Endothelial cell of hepatic sinusoid (primary cell): ENCODE results near the gene CSF1R.
"Not testable (repeated sequence)": the region's sequence is repeated elsewhere in the genome, so short reads cannot be mapped to it uniquely, and the experiment has no call there.

ENCODE experiments used
- in situ Hi-C: cut with HindIII; loops from 2 replicates; pipeline ENCODE4 v1.10.0; 2017; ENCODE audit warnings: low sequenced_read_pairs

CSF1R gene

DNA sequence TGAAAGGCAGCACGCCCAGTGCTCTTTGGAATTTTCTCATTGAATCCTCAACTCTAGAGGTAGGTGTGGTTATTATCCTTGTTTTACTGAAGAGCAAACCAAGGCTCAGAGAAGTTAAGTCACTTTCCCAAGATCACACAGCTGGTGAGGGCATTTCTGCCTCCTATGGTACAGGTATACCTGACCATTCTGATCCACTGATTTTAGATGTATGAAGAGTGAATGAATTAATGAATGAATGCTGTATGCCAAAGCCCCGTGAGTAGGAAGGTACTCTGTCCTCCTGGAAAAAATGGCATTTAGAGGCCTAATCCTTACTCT is 18.2 kb upstream of the CSF1R start:
- in situ Hi-C loops, result no loop called here

DNA sequence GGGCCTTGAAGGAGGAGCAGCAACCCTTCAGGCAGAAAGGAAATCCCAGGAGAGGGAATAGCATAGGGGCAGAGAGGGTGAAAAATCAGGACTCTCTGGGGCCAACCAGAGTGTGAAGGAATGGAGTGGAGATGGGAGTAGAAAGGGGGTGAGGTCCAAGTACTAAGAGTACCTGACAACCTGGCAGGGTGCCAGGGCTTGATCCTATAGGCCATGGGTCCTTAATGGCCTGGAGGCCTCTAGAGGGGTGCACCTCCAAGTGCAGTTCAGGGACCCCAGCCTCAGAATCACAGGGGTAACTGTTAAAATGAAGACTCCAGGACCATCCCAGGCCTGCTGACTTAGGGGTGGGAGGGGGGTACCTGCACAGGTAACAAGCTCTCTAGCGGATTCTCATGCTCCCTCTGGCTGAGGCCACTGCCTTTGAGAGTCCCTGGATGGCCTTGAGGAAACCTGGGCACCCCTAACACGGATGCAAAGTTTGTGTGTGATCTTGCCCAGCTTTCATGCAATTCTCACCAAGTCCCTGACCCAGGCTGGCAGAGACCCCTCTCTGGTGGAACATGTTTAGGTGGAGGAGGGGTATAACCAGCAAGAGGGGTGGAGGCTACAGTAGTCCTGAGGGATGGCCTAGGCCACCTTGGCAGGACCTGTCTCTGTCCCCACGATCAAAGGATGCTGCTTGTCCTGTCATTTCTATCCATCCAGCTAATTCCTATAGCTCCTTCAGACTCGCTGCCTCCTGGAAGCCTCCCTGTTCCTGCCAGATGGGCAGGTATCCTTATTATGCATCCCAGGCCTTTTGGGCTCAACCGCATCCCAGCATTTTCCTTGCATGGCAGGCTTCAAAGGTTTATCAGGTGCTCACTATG is 17.6 kb upstream of the CSF1R start:
- in situ Hi-C loops, result no loop called here

DNA sequence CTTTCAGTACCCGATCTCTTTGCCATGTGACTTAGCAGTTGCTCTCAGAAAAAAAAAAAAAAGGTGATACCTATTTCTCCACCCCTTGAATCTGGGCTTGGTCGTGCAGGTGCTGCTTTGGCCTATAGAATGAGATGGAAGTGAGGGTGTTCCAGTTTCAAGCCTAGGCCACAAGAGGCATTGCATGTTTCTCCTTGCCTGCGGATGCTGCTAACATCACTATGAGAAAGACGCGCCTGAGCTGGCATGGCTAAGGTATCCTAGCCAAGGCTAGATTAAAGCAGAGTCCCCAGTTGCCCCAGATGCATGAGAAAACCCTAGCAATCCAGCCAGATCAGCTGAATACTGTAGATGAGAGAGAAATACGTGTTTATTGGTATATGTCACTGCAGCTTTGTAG is 14.7 kb upstream of the CSF1R start:
- in situ Hi-C loops, result no loop called here

DNA sequence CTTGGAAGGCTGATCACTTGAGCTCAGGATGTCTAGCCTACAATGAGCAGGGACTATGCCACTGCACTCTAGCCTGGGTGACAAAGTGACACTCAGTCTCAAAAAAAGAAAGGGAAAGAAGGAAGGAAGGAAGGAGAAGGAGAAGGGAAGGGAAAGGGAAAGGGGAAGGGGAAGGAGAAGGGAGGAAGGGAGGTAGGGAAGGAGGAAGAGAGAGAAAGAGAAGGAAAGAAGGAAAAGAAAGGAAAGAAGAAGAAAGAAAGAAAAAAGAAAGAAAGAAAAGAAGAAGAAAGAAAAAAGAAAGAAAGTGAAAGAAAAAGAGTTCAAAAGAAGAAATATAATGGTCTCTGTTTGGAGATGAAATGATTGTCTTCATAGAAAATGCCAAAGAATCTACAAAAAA is 10.8 kb upstream of the CSF1R start:
- in situ Hi-C loops, result no loop called here

DNA sequence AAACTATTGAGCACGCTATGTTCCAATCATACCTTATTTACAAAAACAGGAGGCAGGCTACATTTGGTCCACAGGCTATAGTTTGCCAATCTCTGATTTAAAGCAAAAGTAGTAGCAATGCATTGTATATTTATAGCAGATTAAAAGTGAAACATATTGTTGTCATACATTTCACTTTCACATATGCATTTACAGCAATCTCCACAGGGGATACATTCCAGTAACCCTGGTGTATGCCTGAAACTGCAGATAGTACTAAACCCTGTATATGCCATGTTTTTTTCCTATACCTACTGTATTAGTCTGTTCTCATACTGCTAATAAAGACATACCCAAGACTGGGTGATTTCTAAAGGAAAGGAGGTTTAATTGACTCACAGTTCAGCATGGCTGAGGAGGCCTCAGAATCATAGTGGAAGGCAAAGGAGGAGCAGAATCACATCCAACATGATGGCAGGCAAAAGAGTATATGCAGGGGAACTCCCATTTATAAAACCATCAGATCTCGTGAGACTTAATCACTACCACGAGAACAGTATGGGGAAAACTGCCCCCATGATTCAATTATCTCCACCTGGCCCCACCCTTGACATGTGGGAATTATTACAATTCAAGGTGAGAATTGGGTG is 5.9 kb upstream of the CSF1R start:
- in situ Hi-C loops, result no loop called here

DNA sequence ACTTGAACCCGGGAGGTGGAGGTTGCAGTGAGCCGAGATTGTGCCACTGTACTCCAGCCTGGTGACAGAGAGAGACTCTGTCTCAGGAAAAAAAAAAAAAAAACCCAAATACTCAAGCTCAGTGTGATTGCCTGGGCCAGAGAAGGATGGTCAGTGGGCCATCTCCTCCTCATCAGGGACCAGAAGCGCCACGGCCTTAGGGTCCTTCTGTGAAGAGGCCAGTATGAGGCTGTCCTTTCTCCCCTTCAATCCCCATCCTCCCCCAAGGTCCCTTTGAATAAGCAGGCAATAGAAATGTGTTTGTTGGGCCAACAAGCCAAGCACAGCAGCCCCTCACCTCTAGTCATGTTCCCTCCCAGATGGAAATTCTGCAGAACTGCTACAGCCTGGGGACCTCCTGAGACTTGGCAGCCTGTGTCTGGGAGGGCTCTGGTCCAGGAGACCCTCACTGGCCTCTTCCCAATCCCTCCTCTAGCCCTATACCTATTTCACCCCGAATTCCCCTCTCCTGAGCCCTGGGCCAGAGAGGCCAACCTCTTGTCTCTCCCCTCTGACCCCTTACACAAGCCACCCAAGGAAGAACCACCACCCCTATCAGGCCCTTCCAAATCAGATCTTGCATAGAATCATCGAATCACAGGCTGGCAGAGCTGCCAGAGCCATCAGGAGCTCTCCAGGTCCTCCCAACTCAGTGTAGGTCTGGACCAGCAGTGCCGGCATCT is 1.0 kb downstream of the CSF1R start:
- in situ Hi-C loops, result no loop called here

DNA sequence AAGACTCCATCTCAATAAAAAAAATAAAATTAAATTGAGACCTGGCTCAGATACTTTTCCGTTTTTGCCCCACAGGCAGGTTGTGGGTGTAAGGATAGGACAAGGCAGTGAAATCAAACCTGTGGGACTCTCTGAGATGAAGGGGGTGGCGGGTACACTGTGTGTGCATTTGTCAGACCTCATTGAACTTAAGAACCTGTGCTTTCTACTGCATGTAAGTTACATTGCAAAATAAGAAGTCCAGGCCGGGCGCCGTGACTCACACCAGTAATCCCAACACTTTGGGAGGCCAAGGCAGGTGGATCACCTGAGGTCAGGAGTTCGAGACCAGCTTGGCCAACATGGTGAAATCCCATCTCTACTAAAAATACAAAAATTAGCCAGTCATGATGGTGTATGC is 1.6 kb downstream of the CSF1R start:
- in situ Hi-C loops, result not testable (repeated sequence)

DNA sequence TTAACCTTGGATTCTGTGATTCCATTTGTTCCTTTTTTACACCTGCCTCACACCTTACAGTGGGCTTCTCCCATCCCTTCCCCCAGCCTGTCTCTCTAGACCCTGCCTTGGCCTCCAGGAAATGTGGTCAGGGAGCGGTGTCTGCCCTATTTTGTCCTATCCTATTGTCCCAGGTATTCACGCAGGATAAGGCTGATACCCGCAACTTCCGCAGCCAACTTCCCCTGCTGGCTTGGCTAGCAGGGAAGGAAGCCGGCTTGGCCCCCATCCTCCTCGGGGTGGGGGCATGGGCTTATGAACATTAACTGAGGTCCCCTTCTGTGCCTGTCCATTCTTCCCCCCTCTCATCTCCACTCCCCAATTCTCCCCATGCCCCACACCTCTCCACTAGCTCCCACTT is 3.5 kb downstream of the CSF1R start:
- in situ Hi-C loops, result no loop called here

DNA sequence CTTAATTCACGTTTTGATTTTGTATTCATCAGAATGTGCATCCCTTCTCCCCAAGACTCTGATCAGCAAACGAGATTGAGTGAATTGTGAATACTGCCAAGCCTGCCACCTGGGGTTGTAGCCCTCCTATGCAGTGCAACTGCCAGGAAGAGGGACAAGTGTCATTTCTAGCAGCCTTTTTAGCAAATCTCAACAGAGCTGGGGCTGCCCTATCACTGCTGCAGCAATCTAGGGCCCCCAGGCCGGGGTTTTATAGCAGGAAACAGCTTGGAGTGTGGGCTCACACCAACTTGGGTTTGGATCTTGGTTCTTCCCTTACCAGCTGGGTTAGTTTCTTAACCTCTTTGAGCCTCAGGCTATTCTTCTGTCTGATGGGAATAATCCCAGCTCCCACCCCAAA is 4.0 kb downstream of the CSF1R start:
- in situ Hi-C loops, result no loop called here

DNA sequence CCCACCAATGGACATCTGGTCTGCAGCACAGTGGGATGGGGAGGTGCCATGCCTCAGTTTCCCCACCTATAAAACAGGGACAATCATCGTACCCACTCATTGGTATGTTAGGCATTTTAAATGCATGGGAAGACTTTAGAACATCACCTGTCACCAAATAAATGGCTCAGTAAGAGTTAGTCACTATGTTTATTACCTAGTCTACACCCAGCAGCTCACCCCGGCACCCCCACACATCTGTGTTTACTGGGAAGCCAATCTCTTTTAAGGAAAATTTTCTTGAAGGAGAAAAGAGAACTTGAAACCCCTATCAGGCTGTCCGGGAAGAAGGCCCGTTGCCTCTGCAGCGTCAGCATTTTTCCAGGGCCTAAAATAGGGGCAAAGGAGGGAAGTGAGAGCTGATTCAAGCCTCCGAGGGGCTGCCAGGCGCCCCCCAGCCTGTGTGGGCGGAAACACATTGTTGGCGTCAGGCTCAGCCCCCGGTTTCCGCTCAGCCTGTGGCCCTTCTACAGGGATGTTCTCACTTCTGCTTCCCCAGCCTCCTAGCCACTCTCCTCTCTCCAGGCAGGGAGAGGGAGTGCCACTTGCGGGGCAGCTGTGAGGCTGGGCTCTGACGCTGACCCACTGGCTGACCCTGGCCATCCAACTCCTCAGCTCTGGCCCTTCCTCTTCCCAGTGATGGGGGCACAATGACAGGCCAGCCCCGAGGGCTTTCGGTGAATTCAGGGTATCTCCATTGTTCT is 4.6 kb downstream of the CSF1R start:
- in situ Hi-C loops, result no loop called here

DNA sequence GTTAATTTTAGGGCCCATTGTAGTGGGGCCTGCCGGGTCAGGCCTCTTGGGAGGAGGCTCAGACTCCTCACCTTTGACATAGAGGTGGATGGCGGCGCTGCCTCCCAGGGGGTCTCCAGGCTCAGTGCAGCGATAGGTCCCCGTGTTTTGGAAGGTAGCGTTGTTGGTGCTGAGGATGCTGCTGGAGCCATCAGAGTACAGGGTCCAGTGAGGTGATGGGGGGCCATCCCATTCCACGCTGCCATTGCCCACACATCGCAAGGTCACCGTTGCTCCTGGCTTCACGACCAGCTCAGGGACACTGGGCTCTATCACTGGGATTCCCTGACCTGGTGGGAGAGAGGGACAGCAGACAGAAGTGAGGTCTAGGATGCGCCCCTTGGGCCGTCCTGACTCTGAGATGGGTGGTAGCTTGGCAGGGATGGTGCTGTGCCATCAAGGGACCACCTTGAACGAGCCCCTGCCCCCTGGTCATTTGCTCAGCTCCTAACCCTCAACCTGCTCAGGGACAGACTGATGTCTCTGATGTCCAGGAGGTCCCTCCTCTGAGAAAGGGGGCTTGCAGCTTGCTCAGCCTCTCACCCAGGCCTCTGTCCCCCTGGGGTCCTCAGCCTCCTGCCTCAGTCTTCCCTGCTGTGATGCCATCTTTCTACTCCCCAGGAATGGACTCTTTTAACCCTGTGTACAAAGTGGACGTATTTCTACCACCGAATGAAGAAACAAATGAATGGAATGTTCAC is 5.5 kb downstream of the CSF1R start:
- in situ Hi-C loops, result no loop called here

DNA sequence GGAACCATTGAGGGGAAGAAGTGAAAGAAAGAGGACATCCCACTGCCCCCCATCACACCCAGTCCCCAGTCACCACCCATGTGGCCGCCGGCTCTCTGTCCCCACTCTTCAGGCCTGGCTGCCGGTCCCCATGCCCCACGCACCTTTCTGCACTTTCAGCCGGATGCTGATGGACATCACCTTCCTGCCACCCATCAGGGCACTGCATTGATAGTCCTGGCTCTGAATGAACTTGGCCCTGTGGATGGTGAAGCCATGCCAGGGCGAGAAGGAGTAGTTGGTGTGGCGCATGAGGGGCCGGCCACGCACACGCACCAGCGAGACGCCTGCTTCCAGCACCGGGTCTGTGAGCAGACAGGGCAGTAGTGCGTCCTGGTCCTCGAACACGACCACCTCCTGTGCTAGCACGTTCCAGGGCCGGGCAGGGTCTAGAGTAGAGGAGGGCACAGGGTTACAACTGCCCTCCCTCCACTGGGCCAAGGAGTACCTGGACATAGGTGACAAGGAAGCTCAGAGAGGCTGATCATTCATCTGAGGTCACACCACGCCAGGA is 6.4 kb downstream of the CSF1R start:
- in situ Hi-C loops, result no loop called here

DNA sequence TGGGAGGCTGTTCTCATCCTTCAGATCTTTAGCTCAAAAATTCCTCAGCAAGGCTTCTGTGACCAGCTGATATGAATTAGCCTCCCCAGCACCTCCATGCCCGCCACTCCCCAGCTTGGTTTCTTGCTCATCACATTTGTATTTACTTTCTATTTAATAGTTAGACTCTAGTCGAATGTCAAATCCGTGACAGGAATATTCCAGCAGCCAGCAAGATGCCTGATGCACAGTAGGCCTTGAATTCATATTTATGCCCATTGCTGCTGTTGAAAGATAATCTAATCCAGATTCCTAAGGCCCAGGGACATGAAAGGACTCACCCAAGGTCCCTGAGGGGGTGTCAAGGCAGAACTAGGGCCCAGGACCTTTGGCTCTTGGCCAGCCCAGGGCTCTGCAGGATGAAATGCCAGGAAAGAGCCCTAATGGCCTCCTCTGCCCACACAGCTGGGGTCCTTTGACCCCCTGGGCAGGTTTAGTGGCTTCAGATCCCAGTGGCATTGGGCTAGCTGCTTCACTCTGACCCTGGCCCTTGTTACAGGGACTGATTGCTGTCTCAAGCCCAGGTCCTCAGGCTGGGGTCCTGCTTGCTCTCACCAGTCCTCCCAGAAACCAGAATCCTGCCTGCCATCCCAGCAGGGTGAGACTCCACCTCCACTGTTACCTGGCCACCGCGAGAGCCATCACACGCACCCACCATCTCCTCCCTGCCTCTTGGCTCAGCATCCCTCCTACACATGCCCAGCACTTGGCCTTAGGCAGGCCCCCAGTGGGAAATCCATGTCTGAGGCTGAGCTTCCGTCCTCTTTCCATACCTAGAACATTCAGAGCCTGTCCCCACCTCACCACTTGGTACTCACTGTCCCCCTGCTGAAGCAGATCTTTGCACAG is 7.3 kb downstream of the CSF1R start:
- in situ Hi-C loops, result no loop called here

DNA sequence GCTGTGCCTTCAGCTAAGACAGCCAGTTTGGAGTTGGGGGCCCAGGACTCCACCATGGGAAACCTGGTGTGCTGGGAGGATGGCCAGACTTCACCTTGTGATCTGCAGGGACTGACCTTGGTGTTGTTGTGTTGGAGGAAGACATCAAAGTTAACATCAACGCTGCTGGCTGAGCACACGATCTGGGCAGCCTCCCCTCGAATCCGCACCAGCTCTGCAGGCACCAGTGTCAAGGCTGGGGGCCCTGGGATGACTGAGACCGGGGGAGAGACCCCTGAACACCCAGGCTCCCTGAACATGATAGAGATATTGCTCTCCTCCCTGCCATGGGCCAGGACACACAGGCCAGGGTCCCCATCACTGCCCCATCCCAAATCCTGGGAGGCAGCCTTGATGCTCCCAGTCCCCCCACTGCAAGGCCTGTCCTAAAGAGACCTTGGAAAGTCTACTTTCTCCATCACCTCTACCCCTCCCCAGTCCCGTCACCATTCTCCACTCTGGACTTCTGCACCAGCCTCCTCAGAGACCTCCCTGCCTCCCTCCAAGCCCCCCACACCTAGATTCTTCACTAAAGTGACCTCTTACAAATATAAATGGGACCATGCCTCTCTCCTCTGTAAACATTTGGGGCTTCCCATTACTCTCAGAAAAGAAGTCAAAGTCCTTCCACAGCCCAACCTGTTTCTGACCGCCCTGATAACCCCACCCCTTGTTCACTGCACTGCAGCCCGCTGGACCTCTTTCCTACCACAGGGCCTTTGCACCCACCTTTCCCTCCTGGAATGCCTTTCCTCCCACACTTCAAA is 8.2 kb downstream of the CSF1R start:
- in situ Hi-C loops, result no loop called here

DNA sequence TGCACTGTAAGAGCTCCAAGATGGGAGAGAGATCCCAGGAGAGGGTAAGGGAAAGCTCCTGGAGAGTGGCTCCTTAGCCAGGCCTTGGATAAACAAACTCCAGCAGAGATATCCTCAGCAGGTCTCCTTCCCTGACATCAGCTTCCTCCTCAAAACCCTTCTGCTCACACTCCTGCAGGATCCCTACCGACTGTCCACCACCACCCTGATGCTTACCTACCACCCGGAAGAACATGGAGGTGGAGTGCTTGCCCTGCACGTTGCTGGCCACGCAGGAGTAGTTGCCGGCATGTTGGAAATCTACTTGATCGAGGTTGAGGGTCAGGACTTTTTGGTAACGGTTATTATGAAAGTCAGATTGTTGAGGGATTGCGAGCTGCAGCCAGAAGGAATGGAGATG is 9.3 kb downstream of the CSF1R start:
- in situ Hi-C loops, result no loop called here

DNA sequence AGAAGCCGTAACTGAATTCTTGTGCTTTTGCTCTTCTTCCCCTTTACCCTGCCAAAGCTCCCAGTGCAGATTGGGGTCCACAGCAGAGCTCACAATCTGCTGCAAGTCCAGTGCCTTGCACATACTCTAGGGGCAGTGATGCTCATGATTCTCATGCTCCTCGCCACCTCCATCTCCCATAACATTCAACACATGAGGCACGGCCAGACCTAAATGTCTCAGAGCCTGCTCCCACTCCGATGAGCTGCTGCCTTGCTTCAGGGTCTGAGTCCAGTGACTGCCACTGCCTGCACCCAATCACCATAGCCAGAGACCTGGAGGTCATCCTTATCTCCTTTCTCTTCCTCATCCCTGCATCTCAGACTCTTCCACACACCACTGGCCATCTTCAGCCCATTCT is 10.5 kb downstream of the CSF1R start:
- in situ Hi-C loops, result no loop called here

DNA sequence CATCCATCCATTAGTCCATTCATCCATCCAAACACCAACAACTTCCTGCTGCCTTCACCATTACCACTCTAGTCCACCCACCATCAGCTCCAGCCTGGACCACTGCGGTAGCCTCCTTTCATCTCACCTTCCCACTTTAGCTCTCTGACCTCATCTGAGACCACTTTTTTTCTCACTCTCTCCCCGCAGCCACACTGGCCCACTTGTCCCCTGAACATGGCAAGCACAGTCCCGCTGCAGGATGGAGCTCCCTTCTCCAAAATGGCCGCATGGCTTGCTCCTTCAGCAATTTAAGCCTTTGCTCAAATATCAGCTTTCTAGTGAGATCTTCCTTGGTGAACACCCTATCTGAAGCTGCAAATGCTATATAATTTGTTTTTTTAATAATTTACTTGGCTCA is 11.1 kb downstream of the CSF1R start:
- in situ Hi-C loops, result no loop called here

DNA sequence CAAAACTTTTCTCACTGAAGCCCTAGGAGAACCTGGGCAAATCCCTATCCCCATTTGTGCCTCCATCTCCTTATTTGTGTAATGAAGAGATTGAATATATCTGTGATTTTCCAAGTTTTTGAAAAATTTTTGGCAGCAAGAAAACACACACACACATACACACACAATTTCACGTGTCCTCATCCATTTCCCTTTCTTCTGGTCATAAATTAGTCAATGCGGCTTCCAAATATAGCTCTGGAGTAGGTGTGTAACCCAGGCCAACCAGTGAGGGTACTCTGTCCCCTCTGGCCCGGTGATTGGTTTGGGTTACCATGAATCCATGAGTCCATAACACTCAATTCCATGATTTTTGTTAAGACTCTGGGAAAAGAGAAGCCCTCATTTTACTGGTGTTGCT is 12.7 kb downstream of the CSF1R start:
- in situ Hi-C loops, result loop anchor here (5.0 kb wide), 1 partner anchor 84 kb away; the partner anchor contains the start of gene PDGFRB
